GM20000 (cell line): ENCODE data around the gene FRY.

ENCODE experiments used
- DNase-seq: peaks from one replicate; pipeline ENCODE4 v3.0.0; 2012; ENCODE audit warnings: low spot score
- CTCF ChIP-seq: IDR thresholded peaks from 2 replicates; pipeline ENCODE4 v1.5.1; 2012; ENCODE audit warnings: mild to moderate bottlenecking, control low read depth; ENCODE audit errors: extremely low read depth, missing control alignments

Gene FRY

DNA sequence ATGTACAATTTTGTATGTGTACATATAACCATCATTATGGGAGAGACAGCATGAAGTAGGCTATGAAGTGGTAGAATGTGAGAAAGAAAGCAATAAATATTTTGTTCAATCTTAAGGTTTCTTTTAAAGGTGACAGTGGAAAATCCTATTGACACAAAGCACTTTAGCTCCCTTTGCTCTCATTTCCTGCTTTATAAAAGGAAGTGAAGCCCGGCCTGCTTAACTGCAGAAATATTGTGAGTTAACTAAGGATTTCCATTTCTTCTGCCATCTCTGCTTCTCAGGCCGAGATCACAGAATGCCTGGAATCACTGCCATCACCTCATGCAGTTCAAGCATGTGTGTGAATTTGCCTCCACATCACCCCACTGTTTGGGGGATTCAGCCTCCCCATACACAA is 83.5 kb downstream of the FRY start:
- no peak for DNase-seq
- TF ChIP-seq CTCF, result no peak

DNA sequence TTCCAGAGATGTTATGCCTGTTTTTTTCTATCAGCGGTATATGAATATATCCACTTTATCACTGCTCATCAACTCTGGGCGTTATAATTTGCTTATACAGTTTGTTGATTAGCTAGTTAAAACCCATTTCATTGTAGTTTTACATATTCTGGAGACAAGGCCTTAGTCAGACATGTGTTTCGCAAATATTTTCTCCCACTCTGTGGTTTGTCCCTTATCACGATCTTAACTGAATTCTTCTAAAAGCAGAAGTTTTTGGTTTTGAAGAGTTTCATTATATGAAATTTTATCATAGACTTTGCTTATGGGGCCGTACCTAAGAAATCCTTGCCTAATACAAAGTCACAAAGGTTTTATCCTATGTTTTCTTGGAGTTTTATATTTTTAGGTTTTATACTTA is 84.6 kb downstream of the FRY start:
- TF ChIP-seq CTCF, result no peak
- peak; percentile 22 for DNase-seq

DNA sequence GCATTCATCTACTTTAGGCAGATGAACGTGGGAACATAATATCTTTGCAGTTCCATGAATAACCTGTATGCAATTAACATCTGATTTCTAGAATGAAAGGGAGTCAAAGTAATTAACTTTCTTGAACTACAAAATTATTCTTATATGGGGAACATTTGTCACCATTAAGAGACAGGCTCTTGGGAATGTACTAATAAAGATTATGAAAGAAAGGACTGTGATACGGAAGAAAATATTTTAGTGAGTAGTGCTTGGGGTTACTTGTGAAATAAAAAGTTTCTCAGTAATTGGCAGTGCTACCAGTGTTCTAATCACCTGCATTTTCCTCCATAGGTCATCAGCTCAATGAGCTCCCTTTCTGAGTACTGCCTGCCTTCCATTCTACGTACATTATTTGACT is 85.4 kb downstream of the FRY start:
- TF ChIP-seq CTCF, result no peak
- no peak for DNase-seq

- no peak for DNase-seq
These were observed 86.1 kb downstream of the FRY start for GRCh38 chr13:32117701-32118100.

GRCh38 chr13:32121316-32121715 is 89.7 kb downstream of the FRY start:
- DNase-seq, result no peak
- TF ChIP-seq CTCF, result no peak

More at GRCh38 chr13:32117701-32118100, 86.1 kb downstream of the FRY start:
- no peak for TF ChIP-seq CTCF

DNA sequence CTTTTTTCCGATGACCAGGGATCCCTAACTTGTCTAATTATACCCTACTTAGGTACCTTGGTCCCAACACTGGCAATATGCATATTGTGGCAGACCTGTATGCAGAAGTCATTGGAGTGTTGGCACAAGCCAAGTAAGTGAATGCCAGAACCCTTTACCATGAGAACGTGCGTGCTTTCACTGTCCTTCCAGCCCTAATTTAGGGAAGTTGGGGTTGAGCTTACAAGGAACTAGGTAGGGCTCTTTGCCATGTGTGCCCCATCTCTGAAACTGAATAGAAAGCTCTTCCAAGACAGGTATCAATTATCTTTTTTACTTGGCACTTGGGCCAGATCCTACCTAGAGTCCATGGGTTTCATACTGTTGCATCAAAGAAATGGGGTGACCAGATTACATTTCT is 93.2 kb downstream of the FRY start:
- no peak for TF ChIP-seq CTCF

GRCh38 chr13:32125221-32125689 is 93.7 kb downstream of the FRY start:
- DNase-seq, result no peak
- TF ChIP-seq CTCF, result no peak

More for the DNA sequence above, 93.2 kb downstream of the FRY start:
- DNase-seq, result no peak
